22Rv1 (cell line): Measurements from ENCODE around the gene SNW1.

Experiments used
- H3K27ac ChIP-seq: fragments of 450-650 bp; 2 replicates; pipeline ENCODE4 v1.5.1; 2017
- CTCF ChIP-seq: fragments of 450-650 bp; IDR thresholded peaks from 2 replicates; pipeline ENCODE4 v1.5.1; 2017; ENCODE audit warnings: mild to moderate bottlenecking
- ZFX ChIP-seq: fragments of 450-650 bp; IDR thresholded peaks from 2 replicates; pipeline ENCODE4 v1.6.1; 2017; ENCODE audit warnings: antibody characterized with exemption, borderline replicate concordance

SNW1 gene

GRCh38 chr14:77760381-77761204 is at the start of gene SNW1:
Gene SNW1 (minus strand): TSS chr14:77761156. CDS start chr14:77761127, 29 bp downstream.
- TF ChIP-seq CTCF (no peak), ZFX (no peak)
- H3K27ac ChIP-seq = peak within 1 kb of the TSS; percentile 64

- TF ChIP-seq CTCF = no peak
- TF ChIP-seq ZFX = no peak
- no peak overlapping the region for H3K27ac ChIP-seq
These were observed 48.1 kb upstream of the SNW1 start for GRCh38 chr14:77809011-77809410.

GRCh38 chr14:77808250-77808649 is 47.3 kb upstream of the SNW1 start:
- TF ChIP-seq ZFX (no peak), CTCF (no peak)
- no peak overlapping the region for H3K27ac ChIP-seq

- H3K27ac ChIP-seq = no peak overlapping the region
- TF ChIP-seq CTCF = no peak
- TF ChIP-seq ZFX = no peak
These were observed 44.8 kb upstream of the SNW1 start for GRCh38 chr14:77805706-77806105.

- no peak overlapping the region for H3K27ac ChIP-seq
- TF ChIP-seq ZFX = no peak
- peak; percentile 51 for TF ChIP-seq CTCF
These were observed 43.6 kb upstream of the SNW1 start for GRCh38 chr14:77804592-77804991.

- TF ChIP-seq CTCF (no peak), ZFX (no peak)
- peak overlapping the region; percentile 73 for H3K27ac ChIP-seq
These were observed 39.9 kb upstream of the SNW1 start for GRCh38 chr14:77800814-77801213.
